Measurements from ENCODE around the gene PAPSS2. TPM values are rescaled to one million over a fixed set of nuclear protein-coding genes. Genes with fewer than 3 reads are reported as not detected.
"Not testable (repeated sequence)": the region's sequence is repeated elsewhere in the genome, so short reads cannot be mapped to it uniquely, and the experiment has no call there.

PAPSS2 gene
- total and polyA plus RNA-seq, 9 donors, result 18.0 to 102 (median 42.5) TPM

DNA sequence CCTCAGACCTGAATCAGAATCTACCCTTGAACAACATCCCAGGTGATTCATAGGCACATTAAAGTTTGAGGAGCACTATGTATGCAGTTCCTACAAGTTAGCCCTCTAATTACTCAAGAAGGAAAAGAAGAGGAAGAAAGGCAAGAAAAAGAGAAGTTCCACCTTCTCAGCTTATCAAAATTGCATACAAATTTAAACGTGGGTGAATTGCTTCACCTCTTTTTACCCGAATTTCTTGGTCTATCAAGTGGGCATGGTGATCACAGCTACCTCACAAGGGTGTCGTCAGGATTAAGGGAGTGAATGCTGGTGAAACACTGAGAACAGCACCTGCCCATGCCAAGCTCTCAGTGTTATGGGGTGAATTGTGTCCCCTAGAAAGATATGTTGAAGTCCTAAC, 43.8 kb upstream of the PAPSS2 start:
- intact Hi-C loops (cut with DNase I), result no loop called here
- no peaks in the 10 kb centered on the region for H3K36me3 ChIP-seq
- 56 to 69% (median 60%) methylated on average over 3 of the region's 3 CpGs for WGBS, 3 donors
- TF ChIP-seq POLR2A (IDR thresholded peaks at IDR 0.05) (no peak), EP300 (IDR thresholded peaks at IDR 0.05) (no peak)
- TF ChIP-seq, protein P1, sequence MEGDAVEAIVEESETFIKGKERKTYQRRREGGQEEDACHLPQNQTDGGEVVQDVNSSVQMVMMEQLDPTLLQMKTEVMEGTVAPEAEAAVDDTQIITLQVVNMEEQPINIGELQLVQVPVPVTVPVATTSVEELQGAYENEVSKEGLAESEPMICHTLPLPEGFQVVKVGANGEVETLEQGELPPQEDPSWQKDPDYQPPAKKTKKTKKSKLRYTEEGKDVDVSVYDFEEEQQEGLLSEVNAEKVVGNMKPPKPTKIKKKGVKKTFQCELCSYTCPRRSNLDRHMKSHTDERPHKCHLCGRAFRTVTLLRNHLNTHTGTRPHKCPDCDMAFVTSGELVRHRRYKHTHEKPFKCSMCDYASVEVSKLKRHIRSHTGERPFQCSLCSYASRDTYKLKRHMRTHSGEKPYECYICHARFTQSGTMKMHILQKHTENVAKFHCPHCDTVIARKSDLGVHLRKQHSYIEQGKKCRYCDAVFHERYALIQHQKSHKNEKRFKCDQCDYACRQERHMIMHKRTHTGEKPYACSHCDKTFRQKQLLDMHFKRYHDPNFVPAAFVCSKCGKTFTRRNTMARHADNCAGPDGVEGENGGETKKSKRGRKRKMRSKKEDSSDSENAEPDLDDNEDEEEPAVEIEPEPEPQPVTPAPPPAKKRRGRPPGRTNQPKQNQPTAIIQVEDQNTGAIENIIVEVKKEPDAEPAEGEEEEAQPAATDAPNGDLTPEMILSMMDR (IDR thresholded peaks at IDR 0.05), result no peak
- no peaks in the 10 kb centered on the region for H3K27me3 ChIP-seq
- H3K9me3 ChIP-seq, result no peaks in the 10 kb centered on the region
- DNase-seq, result no peak
- H3K4me1 ChIP-seq (ENCODE audit: insufficient read depth), result no peaks in the 10 kb centered on the region
- no peak overlapping the region for H3K27ac ChIP-seq
- H3K4me3 ChIP-seq, result no peak overlapping the region

DNA sequence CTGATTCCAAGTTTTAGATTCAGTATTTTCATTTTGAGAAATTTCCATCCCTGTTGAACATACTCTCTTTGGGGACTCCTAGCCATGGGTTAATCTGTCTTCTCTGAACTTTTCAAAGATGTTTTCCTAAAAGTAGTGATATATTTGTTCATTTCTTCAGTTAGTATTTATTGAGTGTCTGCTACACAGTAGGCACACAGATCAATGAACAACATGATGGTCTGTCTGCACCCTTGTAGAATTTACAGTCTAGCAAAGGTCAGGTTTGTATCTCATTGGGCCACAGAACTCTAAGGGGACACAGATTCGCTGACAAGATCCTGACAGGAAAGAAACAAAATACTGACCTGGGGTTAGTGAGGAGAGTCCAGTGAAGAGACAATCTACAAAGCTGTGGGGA, 42.2 kb upstream of the PAPSS2 start:
- Histone ChIP-seq H3K36me3 (no peaks in the 10 kb centered on the region), H3K4me3 (no peak overlapping the region), H3K27me3 (no peaks in the 10 kb centered on the region), H3K9me3 (no peaks in the 10 kb centered on the region), H3K27ac (no peak overlapping the region), H3K4me1 (ENCODE audit: insufficient read depth) (no peaks in the 10 kb centered on the region)
- intact Hi-C loops (cut with DNase I), result no loop called here
- DNase-seq, result no peak
- TF ChIP-seq EP300 (IDR thresholded peaks at IDR 0.05) (no peak), POLR2A (IDR thresholded peaks at IDR 0.05) (no peak)
- TF ChIP-seq, protein P1 (IDR thresholded peaks at IDR 0.05), result no peak
- 95 to 100% (median 95%) methylated on average over 1 of the region's 1 CpG for WGBS, 3 donors

DNA sequence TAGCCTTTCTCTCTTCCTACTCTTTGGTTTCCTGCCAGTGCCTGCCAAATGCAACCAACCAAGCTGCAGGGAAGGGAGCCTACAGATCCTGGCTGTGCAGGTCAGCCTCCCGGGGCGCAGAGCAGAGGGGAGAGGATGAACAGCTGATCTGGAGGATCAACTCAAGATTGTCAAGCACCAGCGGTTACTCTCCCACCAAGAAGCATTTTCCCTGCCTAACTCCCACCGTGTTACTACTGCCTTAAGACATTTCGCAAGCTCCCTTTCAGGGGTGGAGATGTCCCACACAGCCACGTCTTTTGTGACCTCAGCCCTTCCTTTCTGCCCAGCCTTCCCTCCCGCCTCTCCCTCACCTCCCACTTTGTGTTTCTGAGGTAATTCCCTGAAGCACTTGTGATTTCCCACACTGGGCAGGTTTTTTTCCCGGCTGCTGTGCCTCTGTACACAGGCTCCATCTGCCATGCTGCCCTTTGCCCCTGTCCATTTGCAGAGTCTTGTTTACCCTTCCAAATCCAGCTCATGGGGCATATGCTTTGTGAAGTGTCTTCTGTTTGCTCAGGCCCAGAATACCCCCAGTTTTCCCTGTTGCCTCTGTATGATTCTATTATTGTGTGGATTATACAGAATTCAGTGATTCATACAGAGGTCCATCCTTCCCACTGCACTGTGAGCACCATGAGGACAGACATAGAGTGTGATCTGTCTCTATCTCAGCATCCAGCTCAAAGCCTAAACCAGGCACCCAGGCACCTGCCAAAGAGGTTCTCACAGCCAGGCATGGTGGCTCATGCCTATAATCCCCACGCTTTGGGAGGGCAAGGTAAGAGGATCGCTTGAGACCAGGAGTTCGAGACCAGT, 40.9 kb upstream of the PAPSS2 start:
- intact Hi-C loops (cut with DNase I), result no loop called here
- 75 to 83% (median 80%) methylated on average over 11 of the region's 11 CpGs for WGBS, 3 donors

DNA sequence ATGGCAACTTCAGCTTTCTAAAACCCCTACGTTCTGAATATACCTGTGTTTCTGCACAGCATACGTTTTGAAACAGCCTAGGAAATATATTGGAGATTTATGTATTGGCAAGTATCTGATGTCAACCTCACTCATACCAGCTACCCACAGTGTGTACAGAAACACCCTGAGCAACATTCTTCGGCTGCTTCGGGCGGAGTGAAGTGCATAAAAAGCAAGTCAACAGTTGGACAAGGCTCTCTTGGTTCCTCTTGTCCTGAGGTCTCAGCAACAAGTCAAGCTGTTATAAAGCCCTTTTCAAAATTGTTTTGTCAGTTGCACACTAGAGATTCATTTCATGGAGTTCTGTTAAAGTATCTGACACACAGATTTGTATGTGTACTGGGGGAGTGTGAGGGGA, 40.0 kb upstream of the PAPSS2 start:
- DNase-seq, result no peak
- TF ChIP-seq, protein P1 (IDR thresholded peaks at IDR 0.05), result no peak
- TF ChIP-seq EP300 (IDR thresholded peaks at IDR 0.05) (no peak), POLR2A (IDR thresholded peaks at IDR 0.05) (no peak)
- no peak overlapping the region for H3K4me3 ChIP-seq
- peaks cover 2% of the 10 kb centered on the region for H3K4me1 ChIP-seq (ENCODE audit: insufficient read depth)
- H3K9me3 ChIP-seq, result no peaks in the 10 kb centered on the region
- intact Hi-C loops (cut with DNase I), result no loop called here
- H3K27me3 ChIP-seq, result no peaks in the 10 kb centered on the region
- H3K36me3 ChIP-seq, result no peaks in the 10 kb centered on the region
- no peak overlapping the region for H3K27ac ChIP-seq
- 37 to 57% (median 49%) methylated on average over 5 of the region's 5 CpGs for WGBS, 3 donors

More for the DNA sequence above, 40.9 kb upstream of the PAPSS2 start:
- no peak for DNase-seq
- no peaks in the 10 kb centered on the region for H3K27me3 ChIP-seq
- no peak overlapping the region for H3K27ac ChIP-seq
- H3K4me1 ChIP-seq (ENCODE audit: insufficient read depth), result no peaks in the 10 kb centered on the region
- H3K9me3 ChIP-seq, result no peaks in the 10 kb centered on the region
- no peak overlapping the region for H3K4me3 ChIP-seq
- H3K36me3 ChIP-seq, result no peaks in the 10 kb centered on the region
- no peak for TF ChIP-seq POLR2A (IDR thresholded peaks at IDR 0.05)
- TF ChIP-seq, protein P1 (IDR thresholded peaks at IDR 0.05), result no peak
- no peak for TF ChIP-seq EP300 (IDR thresholded peaks at IDR 0.05)

DNA sequence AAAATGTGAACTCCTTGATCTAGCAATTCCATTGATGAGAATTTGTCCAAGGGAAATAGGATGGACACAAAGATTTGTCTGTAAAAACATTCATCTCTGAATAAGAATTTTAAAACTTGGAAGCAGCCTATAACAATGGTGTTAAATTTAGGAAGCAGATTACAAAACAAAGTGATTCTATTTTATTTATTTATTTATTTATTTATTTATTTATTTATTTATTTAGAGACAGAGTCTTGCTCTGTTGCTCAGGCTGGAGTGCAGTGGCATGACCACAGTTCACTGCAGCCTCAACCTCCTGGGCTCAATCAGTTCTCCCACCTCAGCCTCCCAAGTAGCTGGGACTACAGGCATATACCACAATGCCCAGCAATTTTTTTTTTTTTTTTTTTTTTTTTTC, 38.2 kb upstream of the PAPSS2 start:
- DNase-seq, result not testable (repeated sequence)

More for the DNA sequence above, 38.2 kb upstream of the PAPSS2 start:
- H3K36me3 ChIP-seq; H3K4me3 ChIP-seq; H3K9me3 ChIP-seq; H3K27me3 ChIP-seq; intact Hi-C loops (cut with DNase I); H3K27ac ChIP-seq; H3K4me1 ChIP-seq (ENCODE audit: insufficient read depth): not testable (repeated sequence)

Data from ovary (tissue), 9 donors.